Measurements from ENCODE around the gene MSH5. TPM values are rescaled to one million over a fixed set of nuclear protein-coding genes. Genes with fewer than 3 reads are reported as not detected.

MSH5 gene
- total RNA-seq, 1 experiment from 2014 or later, result 156 TPM

DNA sequence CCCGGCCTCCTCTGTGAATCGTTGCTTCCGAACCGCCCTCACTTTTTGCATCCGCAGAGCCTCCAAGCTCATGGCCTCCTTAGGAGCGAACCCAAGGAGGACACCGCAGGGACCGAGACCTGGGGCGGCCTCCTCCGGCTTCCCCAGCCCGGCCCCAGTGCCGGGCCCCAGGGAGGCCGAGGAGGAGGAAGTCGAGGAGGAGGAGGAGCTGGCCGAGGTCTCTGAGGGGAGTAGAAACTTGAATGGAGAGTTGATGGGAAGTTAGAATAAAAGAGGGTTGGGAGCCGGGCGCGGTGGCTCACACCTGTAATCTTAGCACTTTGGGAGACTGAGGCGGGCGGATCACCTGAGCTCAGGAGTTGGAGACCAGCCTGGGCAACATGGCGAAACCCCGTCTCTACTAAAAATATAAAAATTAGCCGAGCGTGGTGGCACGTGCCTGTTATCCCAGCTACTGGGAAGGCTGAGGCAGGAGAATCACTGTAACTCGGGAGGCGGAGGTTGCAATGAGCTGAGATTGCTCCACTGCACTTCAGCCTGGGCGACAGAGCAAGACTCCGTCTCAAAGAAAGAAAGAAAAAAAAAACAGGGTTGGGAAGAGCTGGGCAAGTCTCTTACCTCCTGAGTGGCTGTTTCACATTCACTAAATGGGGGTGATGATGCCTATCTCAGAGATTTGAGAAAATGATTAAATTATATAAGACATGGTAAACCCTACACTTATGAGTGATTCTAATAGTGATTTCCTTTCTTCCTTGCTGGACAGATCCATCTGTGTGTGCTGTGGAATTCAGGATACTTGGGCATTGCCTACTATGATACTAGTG lies 805 bp downstream of the MSH5 start:
- TF ChIP-seq, protein P1, sequence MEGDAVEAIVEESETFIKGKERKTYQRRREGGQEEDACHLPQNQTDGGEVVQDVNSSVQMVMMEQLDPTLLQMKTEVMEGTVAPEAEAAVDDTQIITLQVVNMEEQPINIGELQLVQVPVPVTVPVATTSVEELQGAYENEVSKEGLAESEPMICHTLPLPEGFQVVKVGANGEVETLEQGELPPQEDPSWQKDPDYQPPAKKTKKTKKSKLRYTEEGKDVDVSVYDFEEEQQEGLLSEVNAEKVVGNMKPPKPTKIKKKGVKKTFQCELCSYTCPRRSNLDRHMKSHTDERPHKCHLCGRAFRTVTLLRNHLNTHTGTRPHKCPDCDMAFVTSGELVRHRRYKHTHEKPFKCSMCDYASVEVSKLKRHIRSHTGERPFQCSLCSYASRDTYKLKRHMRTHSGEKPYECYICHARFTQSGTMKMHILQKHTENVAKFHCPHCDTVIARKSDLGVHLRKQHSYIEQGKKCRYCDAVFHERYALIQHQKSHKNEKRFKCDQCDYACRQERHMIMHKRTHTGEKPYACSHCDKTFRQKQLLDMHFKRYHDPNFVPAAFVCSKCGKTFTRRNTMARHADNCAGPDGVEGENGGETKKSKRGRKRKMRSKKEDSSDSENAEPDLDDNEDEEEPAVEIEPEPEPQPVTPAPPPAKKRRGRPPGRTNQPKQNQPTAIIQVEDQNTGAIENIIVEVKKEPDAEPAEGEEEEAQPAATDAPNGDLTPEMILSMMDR (IDR thresholded peaks at IDR 0.05; ENCODE audit: unreplicated experiment), result no peak
- Mint-ChIP-seq H3K4me1 (ENCODE audit: low read depth, unreplicated experiment) (peaks cover 51% of the 10 kb centered on the region), H3K36me3 (ENCODE audit: insufficient read depth, unreplicated experiment) (peaks cover 92% of the 10 kb centered on the region), H3K27me3 (ENCODE audit: unreplicated experiment) (no peaks in the 10 kb centered on the region), H3K9me3 (ENCODE audit: low read depth, unreplicated experiment) (no peaks in the 10 kb centered on the region), H3K4me3 (ENCODE audit: low read depth, unreplicated experiment) (peak overlapping the region; percentile 98), H3K27ac (ENCODE audit: unreplicated experiment) (peak overlapping the region; percentile 94)
- DNase-seq, result peak; percentile 69
- CTCF ChIA-PET, result interaction anchor here (0.6 to 4.8 kb wide), 16 partner anchors 10 to 232 kb away, joined by 3 to 49 read pairs (median 4); partner anchors contain the start of genes ABHD16A, CFB, DDAH2 and DXO
- TSS peak; percentile 36 for BruUV-seq (replicated peaks)
- intact Hi-C loops (cut with micrococcal nuclease; ENCODE audit: unreplicated experiment), result no loop called here

DNA sequence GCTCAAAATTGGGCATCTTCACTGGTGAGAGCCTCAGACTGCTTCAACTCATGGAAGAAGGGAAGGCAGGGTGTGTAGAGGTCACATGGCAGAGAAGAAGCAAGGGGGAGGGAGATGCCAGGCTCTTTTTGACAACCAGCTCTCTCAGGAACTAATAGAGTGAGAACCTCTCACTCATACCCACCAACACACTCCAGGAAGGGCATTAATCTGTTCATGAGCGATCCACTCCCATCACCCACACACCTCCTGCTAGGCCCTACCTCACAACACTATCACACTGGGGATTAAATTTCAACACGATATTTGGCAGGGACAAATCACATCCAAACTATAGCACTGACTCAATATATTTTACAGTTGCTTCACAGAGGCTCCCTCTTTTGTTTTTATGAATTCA lies 2.0 kb downstream of the MSH5 start:
- CTCF ChIA-PET, result interaction anchor here (4.8 kb wide), 1 partner anchor 28 kb away, joined by 40 read pairs; no protein-coding TSS in a partner anchor
- Mint-ChIP-seq H3K27ac (ENCODE audit: unreplicated experiment) (peak overlapping the region; percentile 94), H3K4me3 (ENCODE audit: low read depth, unreplicated experiment) (peak overlapping the region; percentile 98), H3K4me1 (ENCODE audit: low read depth, unreplicated experiment) (peaks cover 49% of the 10 kb centered on the region), H3K9me3 (ENCODE audit: low read depth, unreplicated experiment) (no peaks in the 10 kb centered on the region), H3K36me3 (ENCODE audit: insufficient read depth, unreplicated experiment) (peaks cover 89% of the 10 kb centered on the region), H3K27me3 (ENCODE audit: unreplicated experiment) (no peaks in the 10 kb centered on the region)
- TF ChIP-seq, protein P1 (IDR thresholded peaks at IDR 0.05; ENCODE audit: unreplicated experiment), result no peak
- no peak for DNase-seq
- intact Hi-C loops (cut with micrococcal nuclease; ENCODE audit: unreplicated experiment), result no loop called here
- no TSS peak for BruUV-seq (replicated peaks)

- no peaks in the 10 kb centered on the region for H3K9me3 Mint-ChIP-seq (ENCODE audit: low read depth, unreplicated experiment)
- CTCF ChIA-PET, result interaction anchor here (0.7 kb wide), 1 partner anchor 155 kb away, joined by 3 read pairs; no protein-coding TSS in a partner anchor
- H3K4me1 Mint-ChIP-seq (ENCODE audit: low read depth, unreplicated experiment), result peaks cover 38% of the 10 kb centered on the region
- intact Hi-C loops (cut with micrococcal nuclease; ENCODE audit: unreplicated experiment), result no loop called here
- H3K4me3 Mint-ChIP-seq (ENCODE audit: low read depth, unreplicated experiment), result no peak overlapping the region
- peaks cover 85% of the 10 kb centered on the region for H3K36me3 Mint-ChIP-seq (ENCODE audit: insufficient read depth, unreplicated experiment)
- TF ChIP-seq, protein P1 (IDR thresholded peaks at IDR 0.05; ENCODE audit: unreplicated experiment), result no peak
- BruUV-seq (replicated peaks), result no TSS peak
- DNase-seq, result no peak
- H3K27me3 Mint-ChIP-seq (ENCODE audit: unreplicated experiment), result no peaks in the 10 kb centered on the region
- H3K27ac Mint-ChIP-seq (ENCODE audit: unreplicated experiment), result no peak overlapping the region
Measured at GRCh38 chr6:31742894-31743293, 3.1 kb downstream of the MSH5 start.

DNA sequence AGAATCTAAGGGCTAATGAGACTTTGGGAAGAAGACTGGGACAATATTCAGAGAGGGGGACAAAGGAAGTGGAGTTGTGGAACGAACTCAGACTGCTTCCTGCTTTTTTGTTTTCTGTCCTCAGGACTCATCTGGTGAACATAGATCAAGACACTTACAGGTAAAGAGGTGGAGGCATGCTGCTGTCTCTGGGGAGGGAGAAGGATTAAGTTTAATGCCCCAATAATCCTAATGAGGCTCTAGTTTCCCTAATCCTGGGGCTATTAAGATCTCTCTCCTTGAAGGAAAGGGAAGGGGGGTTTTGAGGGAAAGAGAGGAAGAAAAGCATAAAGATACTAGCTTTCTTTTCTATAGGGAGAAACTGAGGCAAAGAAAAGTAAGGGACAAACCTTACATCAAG lies 4.6 kb downstream of the MSH5 start:
- CTCF ChIA-PET, result no interaction called here
- H3K9me3 Mint-ChIP-seq (ENCODE audit: low read depth, unreplicated experiment), result no peaks in the 10 kb centered on the region
- no peak overlapping the region for H3K27ac Mint-ChIP-seq (ENCODE audit: unreplicated experiment)
- no peak overlapping the region for H3K4me3 Mint-ChIP-seq (ENCODE audit: low read depth, unreplicated experiment)
- TF ChIP-seq, protein P1 (IDR thresholded peaks at IDR 0.05; ENCODE audit: unreplicated experiment), result no peak
- DNase-seq, result no peak
- no peaks in the 10 kb centered on the region for H3K27me3 Mint-ChIP-seq (ENCODE audit: unreplicated experiment)
- H3K36me3 Mint-ChIP-seq (ENCODE audit: insufficient read depth, unreplicated experiment), result peaks cover 81% of the 10 kb centered on the region
- peaks cover 22% of the 10 kb centered on the region for H3K4me1 Mint-ChIP-seq (ENCODE audit: low read depth, unreplicated experiment)
- no TSS peak for BruUV-seq (replicated peaks)
- intact Hi-C loops (cut with micrococcal nuclease; ENCODE audit: unreplicated experiment), result no loop called here

All from Calu3 (cell line).